Measurements from ENCODE around the gene SLBP.

SLBP gene

DNA sequence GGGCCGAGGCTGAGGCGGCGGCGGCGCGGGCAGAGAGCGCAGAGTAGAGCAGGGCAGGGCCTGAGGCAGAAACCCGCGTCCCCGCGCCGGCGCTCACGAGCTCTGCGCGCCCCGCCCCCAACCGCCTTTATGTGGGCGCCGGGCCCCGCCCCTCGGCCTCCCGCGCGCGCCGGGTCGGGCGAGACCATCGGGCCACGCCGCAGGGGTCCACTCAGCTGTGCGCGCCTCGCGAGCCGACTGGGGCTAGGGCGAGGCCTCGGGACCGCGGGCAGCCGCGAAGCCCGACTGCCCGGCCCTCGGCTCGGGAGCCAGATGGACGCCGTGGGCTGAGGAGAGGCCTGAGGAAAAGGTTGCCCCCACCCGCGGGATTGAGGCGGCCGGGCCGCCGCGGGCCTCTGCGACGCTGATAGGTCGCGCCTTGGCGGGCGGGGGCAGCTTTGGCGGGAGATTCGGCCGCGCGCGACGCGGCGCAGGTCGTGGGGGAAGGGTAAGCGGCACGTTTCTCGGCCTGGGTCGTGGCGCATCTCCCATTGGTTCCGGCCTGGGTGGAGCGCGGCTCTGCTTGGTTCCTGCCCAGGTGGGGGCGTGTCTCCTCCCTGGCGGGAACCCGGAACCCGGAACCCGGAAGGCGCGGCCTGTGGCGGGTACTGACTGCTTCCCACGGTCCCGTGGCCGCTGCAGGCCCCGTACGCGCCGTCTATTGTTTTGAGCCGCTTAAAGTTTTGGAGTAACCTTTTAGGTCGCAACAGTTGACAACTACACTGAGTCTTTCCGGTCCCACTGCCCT is at the start of gene SLBP:
TSS of gene SLBP (minus strand) at position 104 of the 787 bp plus-strand sequence. CDS start 131 bp downstream, outside the sequence.
- DNase-seq = peak; percentile 50 to 92 (median 86)

DNA sequence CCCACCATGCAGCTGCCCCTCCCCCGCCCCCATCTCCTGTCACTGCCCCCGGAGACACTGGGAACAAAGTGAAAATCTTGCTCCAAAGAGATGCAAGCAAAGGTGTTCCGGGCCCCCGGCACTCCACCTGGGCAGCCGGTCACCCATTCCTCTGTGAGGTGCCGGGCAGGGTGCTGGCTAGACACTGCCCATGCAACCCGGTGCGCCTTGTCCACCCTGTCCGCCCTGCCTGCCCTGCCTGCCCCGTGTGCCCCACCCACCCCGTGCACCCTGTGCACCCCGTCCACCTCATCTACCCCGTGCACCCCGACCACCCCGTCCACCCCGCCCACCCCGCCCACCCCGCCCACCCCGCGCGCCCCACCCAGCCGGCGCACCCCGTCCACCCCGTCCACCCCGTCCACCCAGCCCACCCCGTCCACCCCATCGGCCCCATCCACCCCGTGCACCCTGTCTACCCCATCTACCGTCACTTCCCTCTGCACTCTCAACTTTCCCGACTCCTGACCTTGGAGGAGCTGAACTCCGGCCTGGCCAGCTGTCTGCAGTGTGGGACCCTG is 49.1 kb upstream of the SLBP start:
- no peak for DNase-seq

DNA sequence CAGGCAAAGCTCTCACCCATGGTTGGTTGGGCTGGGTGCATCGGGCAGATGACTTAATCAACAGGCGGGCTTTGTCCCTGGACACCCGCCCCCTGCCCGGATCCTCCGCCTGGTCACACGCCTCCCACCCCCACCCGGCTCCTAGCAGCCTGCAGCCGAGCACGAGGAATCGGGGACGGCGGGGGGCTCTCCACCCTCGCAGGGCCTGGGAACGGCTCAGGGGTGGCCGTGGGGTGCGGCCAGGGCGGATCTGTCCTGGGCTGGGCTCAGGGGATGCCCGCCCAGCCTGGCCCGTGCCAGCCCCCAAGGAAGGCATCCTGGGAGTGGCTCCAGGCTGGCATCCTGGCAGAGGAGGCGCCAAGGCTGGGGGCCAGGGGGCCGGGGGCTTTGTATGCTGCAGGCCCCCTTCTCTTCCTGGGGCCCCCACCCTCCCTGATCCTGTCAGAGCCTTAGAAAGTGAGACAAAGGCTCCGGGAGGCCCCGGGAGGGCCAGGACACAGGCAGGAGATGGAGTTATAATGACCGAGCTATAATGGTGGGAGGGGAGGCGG is 48.5 kb upstream of the SLBP start:
- DNase-seq = peak in 6 of 14 donors; percentile 38 to 67 (median 50)

DNA sequence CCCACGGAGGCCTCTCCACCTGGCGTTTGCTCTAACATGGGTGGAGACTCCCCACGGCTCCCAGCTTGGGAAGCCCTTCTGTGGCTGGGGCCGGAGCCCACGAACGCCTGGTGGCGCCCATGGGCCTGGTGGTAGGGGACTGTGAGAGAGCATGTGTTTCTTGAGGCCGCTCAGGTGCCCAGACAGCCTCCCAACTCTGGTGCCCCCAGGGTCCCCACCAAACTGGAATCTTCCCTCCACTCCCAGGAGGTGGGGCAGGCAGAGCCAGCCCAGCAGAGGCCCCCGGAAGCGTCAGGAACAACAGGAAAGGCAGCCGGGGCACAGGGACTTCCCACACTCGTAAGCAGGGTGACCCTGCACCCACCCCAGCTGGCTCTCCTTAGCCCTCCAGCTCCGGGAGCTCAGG is 47.7 kb upstream of the SLBP start:
- DNase-seq = no peak

DNA sequence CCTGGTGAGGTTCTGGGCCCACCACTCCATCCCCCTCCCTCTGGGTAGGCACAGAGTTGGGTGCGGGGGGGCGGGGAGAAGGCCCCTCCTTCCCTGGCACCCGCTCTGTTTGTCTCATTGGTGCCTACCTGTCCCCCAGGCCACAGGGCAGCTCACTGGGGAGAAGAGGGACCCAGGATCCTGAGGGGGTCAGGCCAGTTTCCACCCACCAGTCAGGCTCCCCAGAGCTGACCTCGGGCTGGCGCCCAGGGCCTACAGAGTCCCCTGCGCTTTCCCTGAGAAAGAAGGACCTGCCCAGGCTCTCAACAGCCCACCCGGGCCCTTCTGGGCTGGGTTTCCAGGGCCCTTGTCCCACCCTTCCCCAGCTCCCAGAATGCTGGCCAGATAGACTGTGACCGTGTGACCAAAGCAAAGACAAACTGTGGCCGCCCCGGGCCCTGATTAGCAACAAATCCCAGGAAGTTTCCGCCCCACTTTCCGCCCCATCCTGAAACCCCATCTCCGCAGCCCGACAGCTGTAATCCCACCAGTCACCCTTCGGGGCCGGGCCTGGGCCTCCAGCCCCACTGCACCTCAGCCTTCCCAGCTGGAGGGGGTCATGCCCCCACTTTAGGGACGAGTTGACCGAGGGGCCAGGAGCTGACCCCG is 47.2 kb upstream of the SLBP start:
- DNase-seq = no peak

DNA sequence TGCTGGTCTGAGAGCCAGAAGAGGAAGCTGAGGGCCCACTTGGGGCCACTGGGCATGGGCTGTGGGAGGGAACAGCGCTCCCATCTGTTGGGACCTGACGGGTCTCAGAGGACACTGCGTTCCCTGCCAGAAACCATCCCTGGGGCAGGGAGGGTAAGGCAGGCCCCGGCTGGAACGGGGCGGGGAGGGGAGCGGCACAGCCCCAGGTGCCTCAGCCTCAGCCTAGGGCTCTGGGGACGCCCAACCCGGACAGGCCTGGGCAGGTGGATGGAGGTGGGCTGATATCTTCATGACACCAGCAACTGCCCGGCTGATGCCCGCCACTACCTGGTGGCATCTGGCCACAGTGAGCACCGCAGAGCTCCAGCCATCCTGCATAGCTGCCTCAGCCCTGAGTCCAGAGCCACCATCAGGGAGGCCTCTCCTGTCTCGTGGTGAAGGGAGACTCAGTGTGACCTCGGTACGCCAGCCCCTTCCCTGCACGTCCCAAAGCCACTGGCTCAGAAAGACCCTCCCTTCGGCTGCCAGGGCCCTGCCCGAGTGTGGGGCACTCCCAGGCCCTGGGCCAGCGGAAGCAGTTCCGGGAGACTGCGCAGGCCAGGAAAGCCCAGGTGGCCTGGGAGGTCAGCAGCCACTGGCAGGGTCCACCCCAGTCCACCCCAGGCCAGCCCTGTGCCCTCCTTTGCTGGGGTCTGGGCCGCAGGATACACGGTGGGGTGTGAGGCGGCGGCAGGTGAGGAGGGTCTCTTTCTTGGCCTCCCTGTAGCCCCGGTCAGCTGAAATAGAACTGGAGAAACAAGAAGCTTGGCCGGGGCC is 46.4 kb upstream of the SLBP start:
- no peak for DNase-seq

DNA sequence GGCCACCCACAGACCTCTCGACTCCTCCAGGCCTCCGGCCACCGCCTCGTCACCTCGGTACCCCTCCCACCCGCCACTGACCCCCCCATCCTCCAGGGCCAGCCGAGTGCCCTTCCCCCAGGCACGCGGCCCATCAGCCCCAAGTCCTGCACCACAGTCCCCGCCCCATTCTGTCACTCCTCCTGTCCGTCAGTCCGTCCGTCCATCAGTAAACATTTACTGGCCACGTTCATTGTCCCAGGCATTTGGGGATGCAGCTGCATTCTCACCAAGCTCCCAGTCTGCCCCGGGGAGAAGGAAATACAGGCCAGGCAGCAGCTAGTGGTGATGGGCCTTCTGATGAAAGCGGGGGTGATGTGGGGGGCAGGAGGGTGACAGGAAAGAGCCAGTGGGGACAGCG is 45.7 kb upstream of the SLBP start:
- DNase-seq = no peak

DNA sequence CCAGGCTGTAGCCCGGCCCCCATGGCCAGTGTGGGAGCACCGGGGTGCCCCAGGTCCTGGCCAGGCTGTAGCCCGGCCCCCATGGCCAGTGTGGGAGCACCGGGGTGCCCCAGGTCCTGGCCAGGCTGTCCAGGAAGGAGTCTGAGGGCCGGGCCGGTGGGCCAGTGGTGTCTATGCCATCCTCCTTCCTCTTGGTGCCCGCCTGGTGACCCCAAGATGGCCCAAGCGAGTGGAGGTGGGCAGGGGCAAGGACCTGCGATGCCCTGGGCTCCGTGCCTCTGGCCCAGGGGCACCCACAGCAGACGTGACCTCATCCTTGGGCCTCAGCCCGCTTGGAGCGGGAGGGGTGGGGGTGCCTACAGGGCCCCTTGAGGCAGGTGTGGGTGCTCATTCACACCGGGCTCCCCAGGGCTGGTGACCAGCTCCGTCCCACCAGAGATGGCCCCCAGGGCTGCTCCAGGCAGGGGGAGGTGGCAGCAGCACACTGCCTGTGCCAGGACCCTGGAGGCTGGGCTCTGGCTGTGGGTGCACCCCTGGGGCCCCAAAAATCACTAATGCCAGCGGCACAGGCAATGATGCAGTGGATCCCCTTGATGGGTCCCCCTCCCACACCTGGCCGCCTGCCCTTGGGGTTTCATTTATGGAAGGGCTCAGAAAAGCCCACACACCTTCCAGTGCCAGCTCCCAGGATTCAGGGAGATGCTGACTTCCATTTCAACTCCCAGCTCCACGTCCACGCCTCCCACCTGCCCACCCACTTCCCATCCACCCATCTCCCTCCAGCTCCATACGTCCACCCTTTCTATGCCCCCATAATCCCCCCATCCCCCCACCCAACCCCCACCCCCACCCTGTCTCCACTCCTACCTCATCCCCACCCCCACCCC is 45.0 kb upstream of the SLBP start:
- DNase-seq = no peak

DNA sequence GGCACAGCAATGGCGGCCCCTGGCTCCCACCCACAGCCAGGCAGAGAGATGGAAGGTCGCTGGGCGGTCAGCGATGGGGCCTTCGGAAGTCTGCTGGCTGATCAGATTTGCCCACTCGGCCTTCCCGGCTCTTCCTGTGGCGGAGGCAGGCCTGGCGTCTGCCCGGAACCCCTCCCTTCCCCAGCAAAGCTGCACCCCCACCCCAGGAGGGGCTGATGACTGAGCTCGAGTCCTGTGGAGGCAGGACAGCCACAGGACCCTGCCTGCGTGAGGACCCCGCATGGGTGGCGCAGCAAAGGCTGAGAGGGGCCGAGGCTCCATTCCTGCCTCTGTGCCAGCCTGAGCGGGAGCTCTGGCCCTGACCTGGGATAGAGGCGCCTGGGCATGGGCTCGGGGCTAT is 44.0 kb upstream of the SLBP start:
- no peak for DNase-seq

DNA sequence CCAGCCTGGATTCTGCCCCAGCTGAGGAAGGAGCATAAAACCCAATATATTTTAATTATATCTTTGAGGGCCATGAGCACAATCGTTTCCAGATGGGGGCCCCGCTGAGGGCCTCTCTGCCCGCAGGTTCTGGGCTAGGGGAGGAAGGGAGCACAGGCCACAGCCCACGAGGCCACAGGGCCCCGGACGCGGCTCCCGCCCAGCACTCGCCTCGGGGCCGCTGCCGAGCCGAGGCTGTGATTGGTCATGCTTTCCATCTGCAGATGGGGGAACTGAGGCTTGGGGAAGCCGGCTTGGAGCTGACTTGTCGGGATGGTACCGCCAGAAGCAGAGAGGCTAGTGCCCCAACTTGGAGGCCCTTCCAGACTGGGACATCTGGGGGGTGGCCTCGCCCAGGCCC is 43.2 kb upstream of the SLBP start:
- no peak for DNase-seq

DNA sequence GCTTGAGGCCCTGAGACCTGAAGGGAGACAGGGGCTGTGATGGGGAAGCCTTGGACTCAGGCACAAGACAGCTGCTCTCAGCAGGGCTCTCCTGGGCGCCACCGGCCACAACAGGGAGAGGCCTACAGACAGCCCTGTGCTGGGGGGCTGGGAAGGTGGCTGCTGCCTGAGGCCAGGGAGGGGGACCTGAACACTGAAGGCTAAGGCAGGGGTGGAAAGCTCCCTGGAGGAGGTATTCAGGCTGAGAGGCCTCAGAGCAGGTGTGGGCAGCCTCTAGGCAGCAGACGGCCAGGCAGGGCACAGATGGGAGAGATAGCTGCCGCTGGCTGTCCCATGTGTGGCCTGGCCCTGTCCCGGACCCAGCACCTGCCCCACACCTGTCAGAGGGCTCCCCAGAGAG is 42.2 kb upstream of the SLBP start:
- no peak for DNase-seq

DNA sequence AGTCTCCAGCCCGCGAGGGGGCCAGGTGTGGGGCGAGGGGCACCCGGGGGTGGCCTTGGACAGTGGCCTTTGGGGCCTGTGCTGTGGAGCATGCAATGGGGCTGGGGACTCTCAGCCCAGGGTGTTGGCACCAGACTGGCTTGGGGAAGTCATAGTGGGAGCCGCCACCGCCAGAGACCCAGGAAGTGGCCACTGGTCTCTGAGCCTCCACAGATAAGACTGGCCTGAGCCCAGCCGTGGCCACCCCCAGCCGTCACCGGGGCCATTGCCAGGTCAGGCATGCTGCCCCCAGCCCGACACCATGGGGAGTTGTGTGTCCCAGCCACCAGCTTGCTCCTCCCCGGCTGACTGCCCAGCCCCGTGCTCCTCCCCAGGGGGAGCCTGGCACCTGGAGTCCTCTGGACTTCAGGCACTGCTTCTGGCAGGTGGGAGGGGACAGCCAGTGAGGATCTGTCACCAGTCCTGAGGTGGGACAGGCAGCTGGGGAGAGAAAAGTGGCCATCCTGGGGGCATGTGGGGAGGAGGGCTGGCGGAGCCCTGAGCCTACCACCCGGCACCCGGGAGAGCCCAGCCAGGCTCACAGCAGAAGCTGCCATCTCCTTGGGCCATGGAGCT is 41.7 kb upstream of the SLBP start:
- DNase-seq = no peak

DNA sequence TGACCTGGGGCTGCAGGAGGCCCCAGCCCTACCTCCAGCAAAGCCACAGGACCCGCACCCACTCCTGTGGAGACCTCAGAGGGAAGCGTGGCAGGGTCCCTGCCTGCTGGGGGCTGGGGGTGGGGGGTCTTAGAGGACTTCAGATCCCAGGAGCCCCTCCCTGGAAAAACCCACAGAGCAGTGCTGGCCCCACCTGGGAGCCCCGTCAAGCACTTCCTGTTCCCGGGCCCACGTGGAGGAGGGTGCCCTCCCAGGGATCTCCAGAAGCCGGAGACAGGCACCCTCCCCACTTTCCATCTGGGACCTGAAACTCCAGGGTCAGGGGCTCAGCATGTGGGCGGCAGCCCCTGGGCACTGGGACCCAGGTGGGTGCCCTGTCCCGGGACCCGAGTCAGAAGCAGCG is 41.2 kb upstream of the SLBP start:
- no peak for DNase-seq

DNA sequence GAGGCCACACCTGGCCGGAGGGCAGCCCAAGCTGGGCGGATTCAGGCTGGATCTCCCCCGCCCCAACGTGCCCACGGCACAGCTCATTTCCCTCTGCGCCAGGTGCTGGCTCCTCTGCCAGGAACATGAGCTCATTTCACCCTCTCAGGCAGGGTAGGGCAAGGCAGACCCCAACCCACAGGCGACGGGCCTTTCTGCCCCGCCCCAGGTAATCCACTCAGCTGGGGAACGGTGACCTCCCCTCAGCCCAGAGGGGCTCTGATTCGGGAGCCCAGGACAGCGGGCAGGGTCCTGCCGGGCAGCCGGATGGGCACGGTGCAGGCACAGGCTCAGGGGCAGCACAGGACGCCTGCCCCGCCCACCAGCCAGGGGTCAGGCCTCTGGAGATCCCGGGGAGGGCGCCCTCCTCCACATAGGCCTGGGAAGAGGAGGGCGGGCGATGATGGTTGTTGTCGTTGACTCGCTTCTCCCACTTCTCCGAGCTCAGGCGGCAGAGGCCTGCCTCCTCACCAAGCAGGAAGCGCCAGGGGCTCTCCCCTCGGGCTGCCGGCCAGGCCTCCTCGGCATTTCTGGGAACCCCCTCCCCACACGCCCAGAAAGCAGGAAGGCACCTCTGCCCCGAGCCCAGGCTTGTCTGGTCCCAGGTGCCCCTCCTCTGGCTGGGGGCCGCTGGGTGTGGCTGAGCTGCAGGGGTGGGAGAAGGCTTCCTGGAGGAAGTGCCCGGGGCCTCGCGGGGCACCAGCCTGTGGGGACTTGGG is 40.3 kb upstream of the SLBP start:
- DNase-seq = no peak

DNA sequence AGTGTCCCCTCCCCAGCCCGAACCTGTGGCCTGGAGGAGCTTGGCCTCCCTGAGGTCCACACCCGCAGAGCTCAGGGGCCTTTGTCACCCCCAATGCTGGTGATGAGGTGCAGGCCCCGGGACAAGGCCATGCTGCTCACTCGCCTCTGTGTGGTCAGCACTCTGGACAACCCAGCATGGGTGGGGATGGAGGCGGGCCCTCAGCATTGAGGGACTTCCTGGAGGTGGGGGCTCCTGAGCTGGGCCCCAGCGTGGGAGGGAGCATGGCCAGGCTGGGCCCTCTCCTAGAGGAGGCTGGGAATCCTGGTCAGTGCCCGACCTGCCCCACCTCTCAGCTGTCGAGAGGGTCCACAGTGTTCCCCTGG is 39.8 kb upstream of the SLBP start:
- DNase-seq = no peak

DNA sequence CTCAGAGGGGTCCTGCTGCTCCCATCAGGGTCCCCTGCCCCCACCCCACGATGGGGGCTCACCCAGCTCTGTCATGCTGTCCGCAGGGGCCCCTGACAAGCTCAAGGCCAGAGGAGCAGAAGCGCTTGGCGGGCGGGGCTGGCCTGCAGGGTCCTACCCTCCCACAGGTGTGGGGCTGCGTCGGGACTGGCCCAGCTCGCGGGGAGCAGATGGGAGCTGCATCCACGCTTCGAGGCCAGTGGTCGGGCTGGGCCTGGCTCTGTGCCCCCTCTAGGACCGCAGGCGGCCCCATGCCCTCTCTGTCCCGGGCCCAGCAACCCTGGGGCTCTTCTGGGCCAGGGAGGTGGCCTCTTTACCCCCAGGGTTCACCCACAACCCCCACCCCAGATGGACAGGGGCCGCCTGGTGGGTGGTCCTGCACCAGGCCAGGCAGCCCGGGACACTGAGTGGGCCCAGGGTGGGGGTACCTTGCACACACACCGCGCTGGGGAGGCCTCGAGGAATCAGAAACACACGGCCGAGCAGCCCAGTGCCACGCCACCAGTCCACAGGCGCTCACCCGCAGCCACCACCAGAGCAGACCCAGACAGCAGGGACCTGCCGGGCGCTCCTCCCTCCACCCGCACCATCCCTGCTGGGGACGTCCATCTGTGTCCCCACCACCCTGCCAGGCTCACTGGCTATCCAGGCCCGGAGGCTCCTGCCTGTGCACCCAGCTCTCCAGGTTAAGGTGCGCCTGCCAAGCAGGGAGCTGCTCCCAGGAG is 39.2 kb upstream of the SLBP start:
- no peak for DNase-seq

DNA sequence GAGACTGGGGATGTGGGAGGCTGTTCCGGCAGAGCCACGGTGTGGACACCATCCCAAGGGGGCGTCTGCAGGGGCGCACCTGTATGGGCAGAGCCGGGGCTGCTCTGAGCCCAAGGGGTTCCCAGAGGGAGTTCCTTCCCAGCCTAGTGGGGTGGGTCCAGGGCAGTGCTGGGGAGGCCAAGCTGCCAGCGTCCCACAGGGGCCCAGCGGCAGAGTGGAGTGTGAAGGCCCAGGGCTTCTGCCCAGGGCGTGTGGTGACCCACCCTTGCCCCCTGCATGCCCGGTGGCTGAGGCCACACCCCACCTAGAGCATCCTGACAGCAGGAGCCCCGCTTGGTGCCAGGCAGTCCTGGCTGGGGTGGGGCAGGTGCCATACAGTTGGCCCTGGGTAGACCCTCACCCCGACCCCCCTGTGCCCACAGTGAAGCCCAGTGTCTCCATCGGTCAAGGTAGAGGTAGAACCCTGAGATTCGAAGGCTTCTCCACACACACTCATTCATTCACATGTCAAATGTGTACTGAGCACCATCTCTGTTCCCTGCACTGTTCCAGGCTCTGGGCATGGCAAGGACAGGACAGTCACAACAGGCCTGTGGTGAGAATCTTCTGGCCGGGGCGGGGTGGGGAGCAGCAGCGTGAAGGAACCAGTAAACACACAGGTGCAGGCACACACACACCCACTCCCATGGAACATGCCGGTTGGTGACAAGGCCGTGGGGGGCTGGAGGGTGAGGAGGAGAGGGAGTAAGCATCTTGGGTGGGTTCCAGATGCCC is 38.4 kb upstream of the SLBP start:
- DNase-seq = no peak

DNA sequence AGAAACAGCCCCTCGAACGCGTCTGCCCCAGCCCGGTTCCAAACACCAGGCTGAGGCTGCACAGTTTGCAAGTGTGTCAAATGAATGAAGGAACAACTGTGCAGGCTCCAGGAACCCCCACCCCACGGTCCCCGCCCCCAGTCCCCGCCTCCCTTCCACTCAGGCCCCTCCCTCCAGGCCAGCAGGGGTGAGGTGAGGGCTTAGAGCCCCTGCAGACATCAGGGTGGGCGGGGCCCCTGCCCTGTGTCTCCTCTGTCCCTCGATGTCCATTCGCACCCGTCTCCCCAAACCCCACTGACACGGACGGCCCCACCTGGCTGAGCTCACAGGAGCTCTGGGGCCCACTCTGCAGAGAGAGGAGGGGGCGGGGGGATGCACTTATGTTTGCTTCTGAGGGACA is 37.7 kb upstream of the SLBP start:
- no peak for DNase-seq

DNA sequence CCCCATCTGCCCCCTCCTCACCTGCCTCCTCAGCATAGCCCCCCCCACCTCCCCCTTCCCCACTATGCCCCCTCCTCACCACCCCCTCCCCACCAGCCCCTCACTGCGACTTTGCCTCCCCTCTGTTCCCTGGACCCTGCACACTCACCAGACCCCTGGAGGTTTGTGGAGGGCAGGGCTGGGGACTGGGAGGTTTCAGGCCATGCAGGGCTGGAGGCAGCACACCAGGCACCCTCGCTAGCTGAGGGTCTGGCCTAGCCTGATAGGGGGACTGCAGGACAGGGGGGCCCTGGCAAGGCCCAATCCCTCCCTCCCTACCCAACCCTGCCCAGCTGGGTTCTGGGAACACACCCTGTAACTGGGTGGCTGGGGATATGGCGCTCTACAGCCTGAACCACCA is 37.3 kb upstream of the SLBP start:
- no peak for DNase-seq
